ENCODE data around the gene PPM1A.

- TF ChIP-seq CTCF (conservative IDR thresholded peaks at IDR 0.05; ENCODE audit: low read depth, low read length) (no peak), EZH2 (IDR thresholded peaks at IDR 0.05; ENCODE audit: low read length, unreplicated experiment) (no peak)
Observed at GRCh38 chr14:60248697-60249318, at the start of gene PPM1A.

Measured in PC-3 (cell line).